GM19468 (cell line): ENCODE data around the gene NEK7.
"Not testable (repeated sequence)": the region's sequence is repeated elsewhere in the genome, so short reads cannot be mapped to it uniquely, and the experiment has no call there.

Experiments used
- ATAC-seq: cut with Tn5 transposase; IDR thresholded peaks from one replicate; pipeline ENCODE4 v1.9.1; 2021; ENCODE audit warnings: mild to moderate bottlenecking, moderate library complexity, moderate number of reproducible peaks; ENCODE audit not compliant: unreplicated experiment; ENCODE audit errors: extremely low read depth

NEK7 gene

DNA sequence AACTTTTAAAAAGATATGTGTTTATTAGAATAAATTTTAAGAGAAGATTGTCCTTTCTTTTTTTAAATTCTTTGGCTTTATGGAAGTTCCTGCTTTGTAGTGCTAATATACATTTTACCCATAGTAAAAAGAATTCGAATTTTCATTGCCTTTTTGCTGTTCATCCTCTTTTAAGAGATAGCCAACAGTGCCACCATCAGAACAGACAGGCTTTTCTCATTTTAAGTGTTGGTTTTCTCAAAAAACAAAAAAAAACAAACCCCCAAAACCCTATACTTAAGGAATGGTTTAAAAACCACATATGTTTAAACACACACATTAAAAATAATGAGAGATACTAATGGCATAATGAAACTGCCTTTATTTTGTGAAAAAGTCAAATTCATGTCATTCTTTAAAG is 118.8 kb downstream of the NEK7 start:
- no peak for ATAC-seq

DNA sequence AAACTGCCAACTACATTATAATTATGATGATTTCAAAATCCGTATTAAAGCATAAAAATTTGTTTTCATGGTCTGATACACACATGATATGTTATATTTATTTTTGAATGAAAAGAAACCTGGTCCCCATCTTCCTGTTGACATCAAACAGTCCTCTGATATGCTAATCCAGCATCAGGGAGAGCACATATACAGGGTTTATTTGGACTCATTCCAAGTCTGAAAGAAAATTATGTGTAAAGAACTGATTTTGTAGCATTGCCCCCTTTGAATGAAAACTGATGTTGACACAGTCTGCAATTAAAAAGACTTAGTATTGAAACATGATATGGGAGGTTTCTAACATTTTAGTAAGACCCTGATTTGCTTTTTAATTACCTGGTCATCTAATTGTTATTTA is 119.4 kb downstream of the NEK7 start:
- no peak for ATAC-seq

DNA sequence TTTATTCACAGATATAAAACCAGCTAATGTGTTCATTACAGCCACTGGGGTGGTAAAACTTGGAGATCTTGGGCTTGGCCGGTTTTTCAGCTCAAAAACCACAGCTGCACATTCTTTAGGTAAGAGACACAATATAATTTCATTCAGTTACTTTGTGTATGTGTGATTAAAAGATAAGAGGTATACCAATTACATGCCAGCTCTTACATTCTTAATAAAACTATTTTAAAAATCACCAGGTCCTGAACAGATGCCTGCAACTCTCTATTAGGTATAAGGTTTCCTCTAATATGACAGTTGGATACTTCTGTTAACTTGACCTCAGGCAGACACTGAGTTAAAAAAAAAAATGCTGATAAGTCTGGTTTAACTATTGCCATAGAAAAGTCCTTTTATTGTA is 122.1 kb downstream of the NEK7 start:
- no peak for ATAC-seq

DNA sequence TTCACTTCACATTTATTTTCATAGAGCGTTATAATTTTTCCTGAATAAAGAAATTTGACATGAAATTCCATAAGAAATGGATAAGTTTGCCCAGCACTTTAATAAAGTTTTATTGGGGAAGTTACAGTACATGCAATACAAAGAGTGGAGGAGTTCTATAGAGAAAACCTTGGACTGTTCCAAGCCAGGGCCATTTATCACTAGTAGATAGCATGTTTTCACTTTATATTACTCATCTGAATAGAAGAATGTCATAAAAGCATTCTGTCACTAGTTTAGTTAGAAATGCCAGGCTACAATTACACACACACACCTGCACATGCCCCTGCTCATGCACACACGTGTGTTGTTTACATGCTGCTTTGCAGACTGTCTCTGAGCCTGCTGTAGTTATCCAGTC is 123.3 kb downstream of the NEK7 start:
- no peak for ATAC-seq

DNA sequence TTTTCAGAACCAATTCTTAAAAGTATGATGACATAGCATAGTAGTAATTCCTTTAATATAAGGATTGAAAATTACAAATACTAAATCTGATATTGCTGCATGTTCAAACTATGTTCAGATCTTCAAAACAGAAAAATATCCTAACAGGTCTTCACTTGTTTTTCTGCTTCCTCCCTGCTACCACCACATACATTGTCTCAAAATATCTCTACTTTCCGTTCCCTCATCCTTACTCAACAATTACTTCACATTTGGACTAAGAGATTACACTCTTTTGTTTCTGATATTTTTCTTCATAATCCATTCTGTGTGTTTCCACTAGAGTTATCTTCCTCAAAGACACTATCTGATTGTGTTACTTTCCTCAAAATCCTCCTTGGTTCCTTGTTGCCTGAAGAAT is 125.1 kb downstream of the NEK7 start:
- ATAC-seq, result no peak

DNA sequence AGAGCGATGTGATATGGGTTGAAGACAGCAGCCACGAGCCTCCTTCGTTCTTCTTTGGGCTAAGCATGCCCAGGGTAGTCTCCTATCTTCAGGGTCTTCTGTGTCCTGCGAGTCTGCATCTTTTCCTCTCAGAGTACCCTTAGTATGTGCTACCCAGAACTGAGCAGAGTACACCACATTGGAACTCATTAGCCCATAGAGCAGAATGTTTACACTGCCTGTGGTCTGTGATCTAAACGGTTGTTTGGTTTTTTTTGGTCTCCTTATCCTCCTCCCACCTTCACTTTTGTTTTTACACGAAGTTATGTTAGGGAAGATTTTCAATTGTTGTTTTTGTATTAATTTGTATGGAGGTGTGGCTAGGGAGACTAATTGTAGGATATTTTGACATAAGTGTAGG is 126.4 kb downstream of the NEK7 start:
- ATAC-seq, result no peak

DNA sequence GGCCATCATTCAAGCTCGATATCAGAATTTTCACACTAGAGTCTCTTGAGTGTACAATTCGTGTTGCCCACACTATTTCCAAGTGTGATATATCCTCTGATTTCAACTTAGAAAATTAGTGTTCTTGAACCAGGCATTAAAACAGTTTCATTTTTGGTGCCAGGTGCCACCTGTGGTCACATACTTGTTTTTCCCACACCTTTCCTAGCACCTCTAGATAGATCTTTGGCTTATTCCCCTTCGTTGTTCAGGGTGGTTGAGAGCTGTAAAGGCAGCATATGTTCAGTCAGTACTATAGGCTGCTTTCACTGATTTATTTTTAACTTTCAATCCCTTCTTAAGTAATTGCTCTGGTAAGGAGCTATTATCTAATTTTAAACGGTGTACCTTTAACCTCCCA is 131.1 kb downstream of the NEK7 start:
- no peak for ATAC-seq

DNA sequence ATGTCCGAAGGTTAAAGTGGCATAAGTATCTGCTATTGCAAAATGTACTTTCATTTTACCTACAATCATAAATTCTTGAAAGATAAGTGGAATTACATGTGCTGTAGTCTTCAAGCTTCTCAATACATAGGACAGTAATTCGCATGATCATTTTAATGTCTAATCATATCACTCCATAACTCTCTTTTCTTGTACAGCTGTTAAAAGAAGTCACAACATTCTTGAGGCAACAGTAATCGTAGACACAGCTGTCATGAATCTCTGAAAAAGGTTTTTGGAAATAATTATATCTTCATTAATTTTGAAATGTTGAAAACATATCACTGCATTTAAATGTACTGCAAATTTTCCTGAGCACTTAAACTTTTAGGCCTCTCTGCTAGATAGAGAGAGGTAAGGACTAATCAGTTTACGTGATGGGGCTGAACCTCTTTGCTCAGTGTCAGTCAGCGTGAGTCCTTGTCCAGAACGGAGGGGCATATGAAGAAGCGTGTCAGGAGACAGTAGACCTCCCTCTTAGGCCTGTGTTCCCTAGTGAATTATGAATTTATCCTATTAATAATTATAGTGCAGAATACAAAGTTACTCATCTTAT is 133.4 kb downstream of the NEK7 start:
- ATAC-seq, result no peak

DNA sequence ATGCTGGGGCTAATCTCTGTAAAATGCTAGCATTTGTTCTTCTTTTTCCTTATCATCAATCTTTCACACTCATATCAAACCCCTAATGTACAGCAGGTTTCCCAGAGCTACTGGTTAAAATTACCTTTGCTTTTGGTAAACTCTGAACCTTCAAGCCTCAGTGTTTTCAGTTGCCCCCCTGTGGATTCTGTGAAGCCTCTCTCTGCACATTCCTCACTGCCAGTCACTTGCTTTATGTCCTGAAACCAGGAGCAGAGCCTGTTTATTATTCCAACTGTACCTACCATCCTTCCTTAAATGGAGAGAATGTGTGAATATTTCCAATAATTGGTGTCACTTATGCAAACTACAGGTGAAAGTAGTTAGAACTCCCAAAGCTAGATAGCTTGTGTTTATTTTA is 134.2 kb downstream of the NEK7 start:
- ATAC-seq, result no peak

DNA sequence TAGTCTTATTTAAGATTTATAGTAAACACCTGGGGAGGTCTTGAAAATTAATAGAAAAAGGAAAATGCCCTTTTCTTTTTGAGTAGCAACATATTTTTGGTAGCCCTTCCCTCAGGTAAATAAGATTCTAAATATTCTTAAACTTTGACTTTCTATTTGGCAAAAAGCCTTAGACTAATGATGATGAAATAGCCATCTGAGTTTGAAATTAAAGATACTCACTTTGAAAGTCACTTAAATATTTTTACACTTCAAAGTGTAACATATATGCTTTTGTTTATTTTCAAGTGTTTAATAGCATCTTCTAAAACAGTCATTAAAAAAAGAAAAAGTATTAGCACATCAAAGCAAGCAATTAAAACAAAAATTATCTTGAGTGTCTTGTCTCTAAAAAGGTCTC is 135.1 kb downstream of the NEK7 start:
- ATAC-seq, result no peak

DNA sequence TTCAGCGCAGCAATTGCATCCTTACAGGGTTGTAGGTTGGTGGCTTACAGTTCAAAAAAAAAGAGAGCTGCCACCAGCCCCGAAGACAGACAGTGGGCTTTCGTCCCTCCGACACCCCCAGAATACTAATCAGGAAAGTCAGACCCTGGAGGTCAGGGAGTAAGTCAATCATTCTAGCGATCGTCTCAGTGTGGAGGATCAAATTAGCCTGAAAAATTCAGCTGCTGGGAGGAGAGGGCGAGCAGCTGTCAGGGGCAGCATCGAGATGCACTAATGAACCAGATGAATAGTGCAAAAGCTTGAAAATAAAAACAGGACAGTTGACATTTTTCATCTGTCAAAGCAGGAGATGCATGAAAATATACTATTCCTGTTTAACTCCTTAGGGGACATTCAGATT is 138.4 kb downstream of the NEK7 start:
- no peak for ATAC-seq

DNA sequence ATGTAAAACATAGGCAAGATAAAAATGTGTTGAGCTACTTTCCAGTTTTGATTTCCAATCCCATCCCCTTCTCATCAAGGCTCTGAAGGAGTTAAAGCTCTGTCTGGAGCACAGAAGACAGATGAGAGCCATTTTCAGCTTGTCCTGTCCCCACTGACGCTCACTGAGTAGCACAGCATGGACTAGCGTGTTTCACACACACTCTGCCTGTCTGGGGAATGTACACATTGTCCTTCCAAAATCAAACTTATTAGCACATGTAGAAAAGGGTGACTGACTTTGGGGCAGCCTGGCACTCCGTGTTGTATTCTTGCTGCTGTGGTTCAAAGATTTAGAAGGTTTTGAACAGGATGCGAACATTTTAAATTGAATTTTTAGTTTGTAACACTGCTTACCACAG is 139.2 kb downstream of the NEK7 start:
- no peak for ATAC-seq

DNA sequence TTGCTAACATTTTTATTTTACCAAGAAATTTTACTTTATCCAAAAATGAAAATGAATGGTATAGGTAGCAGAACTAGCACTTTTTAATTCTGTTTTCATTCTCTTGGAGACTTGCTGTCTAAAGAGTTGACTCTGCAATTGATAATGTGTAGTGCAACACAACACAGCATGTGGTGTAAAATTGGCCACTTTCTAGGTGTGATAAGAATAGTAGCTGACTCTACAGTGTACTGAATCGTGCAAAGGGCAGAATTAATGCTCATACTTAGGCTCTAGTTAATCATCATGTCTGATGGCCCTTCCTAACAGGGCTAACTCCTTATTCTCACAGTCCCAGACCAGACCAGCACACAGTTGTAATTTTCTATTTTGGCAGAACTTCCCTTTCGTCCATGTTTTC is 140.5 kb downstream of the NEK7 start:
- ATAC-seq, result no peak

DNA sequence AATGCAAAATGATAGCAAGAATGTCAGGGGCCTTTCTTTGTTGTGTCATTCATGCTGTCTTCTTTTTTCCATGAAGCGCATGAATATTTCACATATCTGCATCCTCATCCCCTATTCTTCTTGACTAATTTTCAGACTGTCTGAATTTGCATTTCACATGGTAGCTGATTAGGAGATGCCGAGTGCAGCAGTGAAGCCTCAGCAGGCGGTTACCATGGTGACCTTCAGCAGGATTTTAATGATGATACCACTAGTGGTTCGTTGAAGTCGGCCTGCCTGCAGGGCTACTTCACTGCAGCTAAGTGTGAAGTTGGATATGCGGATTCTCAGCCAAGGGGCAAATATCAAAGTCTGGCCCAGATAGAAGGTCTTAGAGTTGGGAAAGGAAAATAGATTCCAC is 141.8 kb downstream of the NEK7 start:
- ATAC-seq, result no peak

DNA sequence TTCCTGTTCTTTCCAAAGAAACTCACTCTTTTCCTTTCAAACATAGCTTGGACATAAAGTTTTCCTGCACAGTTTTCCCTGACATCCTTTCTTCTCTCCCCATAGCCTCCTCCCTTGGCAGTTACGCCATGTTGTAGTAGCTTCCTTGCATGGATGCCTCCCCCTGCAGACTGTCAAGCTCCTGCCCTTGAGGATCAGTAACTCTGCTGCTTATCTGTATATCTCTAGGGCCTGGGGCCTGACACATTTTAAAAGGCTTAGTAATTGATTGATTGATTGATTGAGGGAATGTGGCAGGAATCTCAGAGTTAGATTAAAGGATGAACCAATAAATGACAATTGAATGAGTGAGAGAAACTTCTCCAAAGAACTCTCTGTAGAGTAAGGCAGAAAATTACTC is 143.7 kb downstream of the NEK7 start:
- ATAC-seq, result no peak

DNA sequence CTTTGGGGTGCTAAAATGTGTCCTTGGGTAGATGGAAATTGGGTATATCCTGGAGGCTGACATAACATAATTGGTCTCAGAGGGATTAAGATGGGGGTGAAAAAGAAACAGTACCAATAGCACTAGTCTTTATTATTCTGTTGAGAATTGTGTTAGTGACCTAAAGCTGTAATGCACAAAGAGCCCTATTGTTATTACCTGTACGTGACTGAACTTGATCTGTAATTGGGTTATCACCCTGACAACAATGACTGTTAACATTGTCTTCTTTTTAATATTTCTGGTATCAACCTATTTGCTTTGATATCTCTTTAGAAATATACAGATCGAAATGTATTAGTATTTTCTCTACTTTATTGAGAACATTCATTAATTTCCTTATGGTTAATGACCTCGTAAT is 147.6 kb downstream of the NEK7 start:
- no peak for ATAC-seq

DNA sequence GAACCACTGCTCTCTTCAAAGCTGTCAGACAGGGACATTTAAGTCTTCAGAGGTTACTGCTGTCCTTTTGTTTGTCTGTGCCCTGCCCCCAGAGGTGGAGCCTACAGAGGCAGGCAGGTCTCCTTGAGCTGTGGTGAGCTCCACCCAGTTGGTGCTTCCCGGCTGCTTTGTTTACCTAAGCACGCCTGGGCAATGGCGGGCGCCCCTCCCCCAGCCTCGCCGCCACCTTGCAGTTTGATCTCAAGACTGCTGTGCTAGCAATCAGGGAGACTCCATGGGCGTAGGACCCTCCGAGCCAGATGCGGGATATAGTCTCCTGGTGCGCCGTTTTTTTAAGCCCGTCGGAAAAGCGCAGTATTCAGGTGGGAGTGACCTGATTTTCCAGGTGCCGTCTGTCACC is 158.0 kb downstream of the NEK7 start:
- not testable (repeated sequence) for ATAC-seq

DNA sequence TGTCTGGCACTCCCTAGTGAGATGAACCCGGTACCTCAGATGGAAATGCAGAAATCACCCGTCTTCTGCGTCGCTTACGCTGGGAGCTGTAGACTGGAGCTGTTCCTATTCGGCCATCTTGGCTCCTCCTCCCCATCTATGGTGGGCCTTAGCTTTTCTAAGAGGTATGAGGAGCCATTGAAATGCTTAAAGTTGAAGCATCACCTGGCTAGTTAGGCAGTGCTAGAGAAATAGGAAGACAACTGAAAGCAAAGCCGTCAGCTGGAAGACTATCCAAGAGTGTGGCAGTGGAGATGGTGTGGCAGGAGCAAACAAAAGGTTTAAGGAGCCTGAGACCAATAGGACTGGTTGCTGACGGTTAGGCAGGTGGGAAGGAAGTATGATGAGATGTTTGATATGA is 158.5 kb downstream of the NEK7 start:
- ATAC-seq, result not testable (repeated sequence)

DNA sequence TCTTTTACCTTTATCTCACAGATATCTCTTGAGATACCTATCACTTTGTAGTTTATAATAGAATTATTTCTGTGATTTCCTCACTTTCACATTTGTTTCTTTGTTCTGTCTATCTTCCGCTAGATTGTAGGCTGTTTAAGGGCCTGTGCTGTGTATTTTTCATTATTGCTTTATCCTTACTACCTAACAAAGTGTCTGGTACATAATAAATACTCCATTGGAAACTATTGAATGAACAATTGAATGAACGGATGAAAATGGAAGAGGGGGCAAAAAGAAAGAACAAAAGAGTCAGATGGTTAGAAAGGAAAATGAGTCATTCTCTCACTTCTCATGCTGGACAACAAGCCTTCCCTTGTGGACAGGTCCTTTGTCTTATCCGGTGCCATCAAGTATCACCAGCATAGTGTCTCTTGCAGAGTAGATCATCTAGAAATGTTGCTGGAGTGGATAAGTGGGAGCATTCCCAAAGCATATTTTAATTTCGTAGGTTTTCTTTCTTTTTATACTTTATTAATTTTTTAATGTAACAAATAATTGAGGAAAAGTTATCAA is 159.8 kb downstream of the NEK7 start:
- ATAC-seq, result no peak

DNA sequence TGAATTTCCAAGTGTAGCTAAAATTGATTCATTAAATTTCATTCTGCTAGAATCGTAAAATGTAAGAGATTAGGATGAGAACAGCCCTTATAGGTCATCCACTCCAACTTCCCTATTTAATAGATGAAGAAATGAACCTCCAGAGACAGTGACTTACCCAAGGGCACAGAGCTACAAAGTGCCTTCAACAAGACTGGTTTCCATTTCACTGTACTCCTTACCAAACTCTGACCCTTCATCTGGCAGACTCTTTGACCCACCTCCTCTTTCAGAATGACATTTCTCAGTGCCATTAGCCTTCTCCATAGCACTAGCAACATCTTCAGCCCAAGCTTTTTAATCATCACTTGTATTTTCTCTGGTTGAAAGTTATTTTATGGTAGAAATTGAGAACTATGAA is 161.3 kb downstream of the NEK7 start:
- no peak for ATAC-seq

DNA sequence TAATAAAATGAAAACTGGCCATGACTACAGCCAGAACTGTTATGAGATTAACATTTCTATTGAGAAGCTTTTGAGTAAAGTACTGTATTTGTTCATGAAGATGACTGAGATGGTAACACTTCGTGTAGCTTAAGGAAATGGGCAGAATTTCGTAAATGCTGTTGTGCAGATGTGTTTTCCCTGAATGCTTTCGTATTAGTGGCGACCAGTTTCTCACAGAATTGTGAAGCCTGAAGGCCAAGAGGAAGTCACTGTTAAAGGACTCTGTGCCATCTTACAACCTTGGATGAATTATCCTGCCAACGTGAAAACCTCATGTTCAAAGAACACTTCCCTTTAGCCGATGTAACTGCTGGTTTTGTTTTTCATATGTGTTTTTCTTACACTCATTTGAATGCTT is 164.0 kb downstream of the NEK7 start:
- ATAC-seq, result no peak

DNA sequence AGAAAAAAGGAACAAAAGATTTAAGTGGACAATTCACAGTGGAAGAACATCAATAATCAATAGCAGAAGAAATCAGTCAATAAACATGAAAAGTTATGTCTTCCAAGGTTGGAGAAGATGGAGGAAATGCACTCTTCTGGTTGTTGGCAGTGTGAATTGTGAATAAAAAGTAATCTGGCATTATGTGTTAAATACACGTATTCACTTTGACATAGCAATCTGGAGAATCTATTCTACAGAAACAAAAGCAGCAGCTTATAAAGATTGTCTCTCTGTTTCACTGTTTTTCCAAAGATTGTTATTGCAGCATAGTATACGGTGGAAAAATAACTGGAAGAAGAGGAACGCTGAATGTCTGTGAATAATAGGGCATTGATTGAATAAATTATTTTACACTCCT is 169.4 kb downstream of the NEK7 start:
- no peak for ATAC-seq

DNA sequence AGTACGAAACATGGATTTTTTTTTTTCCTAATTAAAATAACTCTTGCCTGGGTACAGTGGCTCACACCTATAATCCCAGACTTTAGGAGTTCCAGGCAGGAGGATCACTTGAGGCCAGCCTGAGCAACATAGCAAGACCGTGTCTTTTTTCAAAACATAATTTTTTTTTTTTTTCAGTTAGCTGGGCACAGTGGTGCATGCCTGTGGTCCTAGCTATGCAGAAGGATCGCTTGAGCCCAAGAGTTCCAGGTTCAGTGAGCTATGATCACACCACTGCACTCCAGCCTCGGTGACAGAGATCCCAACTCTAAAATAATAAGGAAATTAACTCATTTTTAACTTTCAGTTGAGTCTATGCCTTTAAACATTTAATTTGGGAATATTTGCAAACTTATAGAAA is 170.1 kb downstream of the NEK7 start:
- no peak for ATAC-seq
